Neuronal stem cell (in vitro differentiated cells): ENCODE data around the gene CDK17. TPM values are rescaled to one million over a fixed set of nuclear protein-coding genes. Genes with fewer than 3 reads are reported as not detected.
A peak's percentile ranks its signal among the peaks of the same experiment; 100 is the strongest.

Source experiments
- DNase-seq: peaks from one replicate; pipeline ENCODE4 v3.0.0-alpha.2; 2013; ENCODE audit warnings: low spot score
- H2AFZ ChIP-seq: one replicate; pipeline ENCODE4 v1.6.1; 2013; ENCODE audit warnings: mild to moderate bottlenecking, low read length, inconsistent platforms
- H2AK5ac ChIP-seq: 2 replicates; pipeline ENCODE4 v1.6.1; 2013; ENCODE audit warnings: low read depth, mild to moderate bottlenecking, inconsistent platforms, low read length, moderate library complexity, mixed read lengths
- H2BK120ac ChIP-seq: 2 replicates; pipeline ENCODE4 v1.6.1; 2013; ENCODE audit warnings: low read depth, mild to moderate bottlenecking, inconsistent platforms, low read length, moderate library complexity, mixed read lengths
- H2BK12ac ChIP-seq: one replicate; pipeline ENCODE4 v1.6.1; 2013; ENCODE audit warnings: low read length, inconsistent platforms
- H2BK15ac ChIP-seq: 2 replicates; pipeline ENCODE4 v1.6.1; 2013; ENCODE audit warnings: mild to moderate bottlenecking, low read length, inconsistent platforms, mixed read lengths
- H2BK5ac ChIP-seq: one replicate; pipeline ENCODE4 v1.6.1; 2013; ENCODE audit warnings: inconsistent platforms, mild to moderate bottlenecking, low read length, moderate library complexity
- H3K14ac ChIP-seq: one replicate; pipeline ENCODE4 v1.6.1; 2013; ENCODE audit warnings: low read length, inconsistent platforms
- H3K18ac ChIP-seq: 2 replicates; pipeline ENCODE4 v1.6.1; 2013; ENCODE audit warnings: low read length, inconsistent platforms
- H3K23ac ChIP-seq: 2 replicates; pipeline ENCODE4 v1.6.1; 2013; ENCODE audit warnings: low read depth, mild to moderate bottlenecking, mixed read lengths, low read length, inconsistent platforms; ENCODE audit not compliant: poor library complexity
- H3K27ac ChIP-seq: replicated peaks from 3 replicates; pipeline ENCODE4 v1.5.1; 2013; ENCODE audit warnings: low read length, inconsistent platforms
- H3K27me3 ChIP-seq, 3 experiments: 2 replicates each; pipeline ENCODE4 v1.6.1; 2013; ENCODE audit warnings: low read length in 3 of 3, mild to moderate bottlenecking in 2 of 3, inconsistent platforms in 1 of 3, low read depth in 1 of 3, mixed read lengths in 1 of 3, moderate library complexity in 1 of 3; ENCODE audit not compliant: control insufficient read depth in 3 of 3, insufficient read depth in 3 of 3
- H3K36me3 ChIP-seq, 2 donors: replicated peaks in 1 of 2; 2 replicates each; pipeline ENCODE4 v1.6.1; 2013; ENCODE audit warnings: low read length in 2 of 2; ENCODE audit not compliant: control insufficient read depth in 2 of 2, insufficient read depth in 2 of 2
- H3K4ac ChIP-seq: 2 replicates; pipeline ENCODE4 v1.6.1; 2013; ENCODE audit warnings: inconsistent platforms, mild to moderate bottlenecking, low read length, moderate library complexity
- H3K4me1 ChIP-seq, 2 donors: 1 replicate in 1 of 2; 2 replicates in 1 of 2; pipeline ENCODE4 v1.6.1; 2013; ENCODE audit warnings: low read length in 2 of 2, low read depth in 1 of 2; ENCODE audit not compliant: control insufficient read depth in 2 of 2, insufficient read depth in 1 of 2
- H3K4me2 ChIP-seq: one replicate; pipeline ENCODE4 v1.6.1; 2013; ENCODE audit warnings: mild to moderate bottlenecking, low read length, inconsistent platforms; ENCODE audit not compliant: insufficient read depth, poor library complexity, severe bottlenecking
- H3K4me3 ChIP-seq, 2 donors: 2 replicates each; pipeline ENCODE4 v1.5.1; 2013; ENCODE audit warnings: low read length in 2 of 2, mild to moderate bottlenecking in 2 of 2, inconsistent platforms in 1 of 2, moderate library complexity in 1 of 2
- H3K79me1 ChIP-seq: one replicate; pipeline ENCODE4 v1.6.1; 2013; ENCODE audit warnings: low read depth, mild to moderate bottlenecking, inconsistent platforms, low read length, moderate library complexity
- H3K9ac ChIP-seq: one replicate; pipeline ENCODE4 v1.6.1; 2013; ENCODE audit warnings: mild to moderate bottlenecking, low read depth, low read length, inconsistent platforms; ENCODE audit not compliant: poor library complexity
- H3K9me3 ChIP-seq, 2 donors: replicated peaks in 1 of 2; 2 replicates each; pipeline versions ENCODE3 to v1.6.1; 2013; ENCODE audit warnings: low read length in 2 of 2, mild to moderate bottlenecking in 2 of 2, inconsistent platforms in 1 of 2, low read depth in 1 of 2, mixed read lengths in 1 of 2, moderate library complexity in 1 of 2; ENCODE audit not compliant: control insufficient read depth in 2 of 2, insufficient read depth in 1 of 2
- H4K8ac ChIP-seq: one replicate; pipeline ENCODE4 v1.6.1; 2013; ENCODE audit warnings: low read depth, mild to moderate bottlenecking, inconsistent platforms, low read length, moderate library complexity
- H4K91ac ChIP-seq: one replicate; pipeline ENCODE4 v1.6.1; 2013; ENCODE audit warnings: low read length, low read depth, mild to moderate bottlenecking, inconsistent platforms; ENCODE audit not compliant: poor library complexity
- whole genome bisulfite sequencing, 2 donors: extraction: QIAGEN DNeasy Blood & Tissue Kit; methylation state at CpG; one replicate each; pipeline ENCODE4 v1.1.7; 2013; ENCODE audit warnings: missing lambda C conversion rate in 2 of 2, mixed read lengths in 1 of 2; ENCODE audit not compliant: insufficient read length in 2 of 2, insufficient replicate concordance in 1 of 2; ENCODE audit errors: extremely low coverage in 2 of 2; 5-methylcytosine and 5-hydroxymethylcytosine counted together
- polyA plus RNA-seq, 2 experiments: library from polyadenylated mRNA; stranded (reverse); fragments of 200-250 nt; gene quantifications; one replicate each; pipeline ENCODE4 v1.2.3, GENCODE V29; 2013

The CDK17 gene
- polyA plus RNA-seq (2013, experiment 1 of 2) = 18.0 TPM
- polyA plus RNA-seq (2013, experiment 2 of 2) = 17.8 TPM

- H3K79me1 ChIP-seq = peaks cover 2% of the 10 kb centered on the region
- DNase-seq = peak; percentile 77
- H3K9me3 ChIP-seq = no peaks in the 10 kb centered on the region
- peak within 1 kb of the TSS; percentile 97 for H3K27ac ChIP-seq
- H3K4ac ChIP-seq = peak within 1 kb of the TSS; percentile 23
- WGBS, 2 donors = no CpG with 5 or more reads among the region's 112 CpGs
- H2BK15ac ChIP-seq = peak within 1 kb of the TSS; percentile 58
- H3K27me3 ChIP-seq = no peaks in the 10 kb centered on the region
- peak within 1 kb of the TSS; percentile 94 for H2BK5ac ChIP-seq
- H4K8ac ChIP-seq = no peak within 1 kb of the TSS
- H3K9ac ChIP-seq = peak within 1 kb of the TSS; percentile 91
- peak within 1 kb of the TSS; percentile 82 for H3K14ac ChIP-seq
- no peak within 1 kb of the TSS for H2BK12ac ChIP-seq
- peak within 1 kb of the TSS; percentile 94 for H2AFZ ChIP-seq
- peak within 1 kb of the TSS; percentile 75 to 90 for H3K4me3 ChIP-seq
- peaks cover 5 to 8% of the 10 kb centered on the region in 2 donors for H3K4me1 ChIP-seq
- peak within 1 kb of the TSS; percentile 71 for H3K4me2 ChIP-seq
- H3K23ac ChIP-seq = peak within 1 kb of the TSS; percentile 89
- H2AK5ac ChIP-seq = peak within 1 kb of the TSS; percentile 2
- no peak within 1 kb of the TSS for H2BK120ac ChIP-seq
- no peaks in the 10 kb centered on the region for H3K36me3 ChIP-seq
- H4K91ac ChIP-seq = no peak within 1 kb of the TSS
- H3K18ac ChIP-seq = peak within 1 kb of the TSS; percentile 98
These were observed at the start of gene CDK17 for GRCh38 chr12:96399919-96400630. TSS of gene CDK17 (minus strand) at chr12:96400439. CDS start at chr12:96334836, 65,603 bp downstream.

GRCh38 chr12:96448300-96448699, 48.1 kb upstream of the CDK17 start:
- Histone ChIP-seq H3K14ac (no peak overlapping the region), H3K4ac (no peak overlapping the region), H4K91ac (no peak overlapping the region), H2BK15ac (no peak overlapping the region), H3K4me1 (no peaks in the 10 kb centered on the region), H3K79me1 (no peaks in the 10 kb centered on the region), H4K8ac (no peak overlapping the region), H3K9me3 (no peaks in the 10 kb centered on the region), H2BK120ac (no peak overlapping the region), H3K27ac (no peak overlapping the region), H3K4me3 (no peak overlapping the region), H3K27me3 (no peaks in the 10 kb centered on the region), H2BK5ac (no peak overlapping the region), H3K36me3 (no peaks in the 10 kb centered on the region), H3K9ac (no peak overlapping the region), H3K18ac (no peak overlapping the region), H3K23ac (no peak overlapping the region), H3K4me2 (no peak overlapping the region), H2BK12ac (no peak overlapping the region), H2AK5ac (no peak overlapping the region), H2AFZ (no peak overlapping the region)
- WGBS, 2 donors = no CpG with 5 or more reads among the region's 3 CpGs
- no peak for DNase-seq

GRCh38 chr12:96447256-96447655, 47.0 kb upstream of the CDK17 start:
- Histone ChIP-seq H2BK120ac (no peak overlapping the region), H2BK5ac (no peak overlapping the region), H3K27ac (no peak overlapping the region), H2AK5ac (no peak overlapping the region), H4K91ac (no peak overlapping the region), H2BK15ac (no peak overlapping the region), H2BK12ac (no peak overlapping the region), H3K79me1 (no peaks in the 10 kb centered on the region), H3K14ac (no peak overlapping the region), H3K23ac (no peak overlapping the region), H3K36me3 (no peaks in the 10 kb centered on the region), H3K9me3 (no peaks in the 10 kb centered on the region), H3K4me2 (no peak overlapping the region), H3K4me3 (no peak overlapping the region), H3K9ac (no peak overlapping the region), H3K18ac (no peak overlapping the region), H2AFZ (no peak overlapping the region), H3K4ac (no peak overlapping the region), H4K8ac (no peak overlapping the region), H3K4me1 (no peaks in the 10 kb centered on the region), H3K27me3 (no peaks in the 10 kb centered on the region)
- no CpG with 5 or more reads among the region's 3 CpGs for WGBS, 2 donors
- DNase-seq = no peak

GRCh38 chr12:96445691-96446583, 45.7 kb upstream of the CDK17 start:
- Histone ChIP-seq H3K14ac (no peak overlapping the region), H2BK120ac (no peak overlapping the region), H2BK12ac (no peak overlapping the region), H3K18ac (no peak overlapping the region), H3K23ac (no peak overlapping the region), H3K4me2 (no peak overlapping the region), H3K4me3 (no peak overlapping the region), H2AK5ac (no peak overlapping the region), H3K79me1 (no peaks in the 10 kb centered on the region), H2AFZ (peak overlapping the region; percentile 73), H3K4ac (no peak overlapping the region), H3K27ac (no peak overlapping the region), H3K36me3 (no peaks in the 10 kb centered on the region), H4K8ac (no peak overlapping the region), H4K91ac (no peak overlapping the region), H3K9me3 (no peaks in the 10 kb centered on the region), H3K27me3 (no peaks in the 10 kb centered on the region), H2BK5ac (no peak overlapping the region), H2BK15ac (no peak overlapping the region), H3K4me1 (no peaks in the 10 kb centered on the region), H3K9ac (no peak overlapping the region)
- WGBS, 2 donors = no CpG with 5 or more reads among the region's 6 CpGs
- DNase-seq = no peak
